Muscle layer of duodenum (tissue), 2 donors: Measurements from ENCODE around the gene CALB2.

ENCODE experiments used
- H3K27ac ChIP-seq: one replicate; pipeline ENCODE4 v1.7.0; 2013; ENCODE audit warnings: mild to moderate bottlenecking, low read length
- H3K27me3 ChIP-seq: one replicate; pipeline ENCODE4 v1.7.0; 2013; ENCODE audit warnings: low read depth, mild to moderate bottlenecking, control low read depth, low read length
- H3K36me3 ChIP-seq, 2 donors: one replicate each; pipeline ENCODE4 v1.7.0; 2013; ENCODE audit warnings: low read length in 2 of 2, control low read depth in 1 of 2, mild to moderate bottlenecking in 1 of 2; ENCODE audit not compliant: insufficient read depth in 2 of 2, control insufficient read depth in 1 of 2
- H3K4me1 ChIP-seq, 2 donors: one replicate each; pipeline ENCODE4 v1.7.0; 2013; ENCODE audit warnings: low read length in 2 of 2, mild to moderate bottlenecking in 2 of 2, control low read depth in 1 of 2, moderate library complexity in 1 of 2; ENCODE audit not compliant: insufficient read depth in 2 of 2, control insufficient read depth in 1 of 2
- H3K4me3 ChIP-seq, 2 donors: one replicate each; pipeline ENCODE4 v1.7.0; 2013; ENCODE audit warnings: low read length in 2 of 2, low read depth in 1 of 2, mild to moderate bottlenecking in 1 of 2
- H3K9me3 ChIP-seq, 2 donors: one replicate each; pipeline ENCODE4 v1.7.0; 2013; ENCODE audit warnings: low read length in 2 of 2, control low read depth in 1 of 2, mild to moderate bottlenecking in 1 of 2; ENCODE audit not compliant: control insufficient read depth in 1 of 2
- donor health status: healthy.

The CALB2 gene

GRCh38 chr16:71413341-71413740, 54.8 kb downstream of the CALB2 start:
- H3K4me1 ChIP-seq = peaks cover 0 to 7% of the 10 kb centered on the region in 2 donors
- no peak overlapping the region for H3K4me3 ChIP-seq
- no peaks in the 10 kb centered on the region for H3K36me3 ChIP-seq
- no peaks in the 10 kb centered on the region for H3K9me3 ChIP-seq
- no peaks in the 10 kb centered on the region for H3K27me3 ChIP-seq
- no peak overlapping the region for H3K27ac ChIP-seq

GRCh38 chr16:71414038-71414437, 55.5 kb downstream of the CALB2 start:
- Histone ChIP-seq H3K4me1 (peaks cover 0 to 7% of the 10 kb centered on the region in 2 donors), H3K36me3 (no peaks in the 10 kb centered on the region), H3K27me3 (no peaks in the 10 kb centered on the region), H3K27ac (no peak overlapping the region), H3K9me3 (no peaks in the 10 kb centered on the region), H3K4me3 (no peak overlapping the region)

- no peak overlapping the region for H3K27ac ChIP-seq
- no peak overlapping the region for H3K4me3 ChIP-seq
- H3K36me3 ChIP-seq = no peaks in the 10 kb centered on the region
- H3K4me1 ChIP-seq = no peaks in the 10 kb centered on the region
- peaks cover 0 to 3% of the 10 kb centered on the region in 2 donors for H3K9me3 ChIP-seq
- H3K27me3 ChIP-seq = peaks cover 4% of the 10 kb centered on the region
Observed at GRCh38 chr16:71421911-71422310, 63.4 kb downstream of the CALB2 start.

GRCh38 chr16:71423016-71423415, 64.5 kb downstream of the CALB2 start:
- Histone ChIP-seq H3K4me3 (no peak overlapping the region), H3K27ac (no peak overlapping the region), H3K36me3 (no peaks in the 10 kb centered on the region), H3K9me3 (peaks cover 0 to 3% of the 10 kb centered on the region in 2 donors), H3K27me3 (peaks cover 7% of the 10 kb centered on the region), H3K4me1 (no peaks in the 10 kb centered on the region)

- Histone ChIP-seq H3K27ac (no peak overlapping the region), H3K36me3 (no peaks in the 10 kb centered on the region), H3K4me1 (no peaks in the 10 kb centered on the region), H3K27me3 (peaks cover 7% of the 10 kb centered on the region), H3K4me3 (no peak overlapping the region), H3K9me3 (peaks cover 3 to 5% of the 10 kb centered on the region in 2 donors)
Observed at GRCh38 chr16:71423865-71424264, 65.3 kb downstream of the CALB2 start.

- no peaks in the 10 kb centered on the region for H3K36me3 ChIP-seq
- no peak overlapping the region for H3K27ac ChIP-seq
- no peaks in the 10 kb centered on the region for H3K4me1 ChIP-seq
- peaks cover 7% of the 10 kb centered on the region for H3K27me3 ChIP-seq
- H3K9me3 ChIP-seq = peaks cover 3 to 6% of the 10 kb centered on the region in 2 donors
- H3K4me3 ChIP-seq = no peak overlapping the region
Observed at GRCh38 chr16:71424626-71425025, 66.1 kb downstream of the CALB2 start.

- no peaks in the 10 kb centered on the region for H3K36me3 ChIP-seq
- peaks cover 7% of the 10 kb centered on the region for H3K27me3 ChIP-seq
- H3K9me3 ChIP-seq = peaks cover 2 to 6% of the 10 kb centered on the region in 2 donors
- H3K4me1 ChIP-seq = no peaks in the 10 kb centered on the region
- no peak overlapping the region for H3K4me3 ChIP-seq
- no peak overlapping the region for H3K27ac ChIP-seq
Observed at GRCh38 chr16:71425746-71426068, 67.2 kb downstream of the CALB2 start.

GRCh38 chr16:71426069-71426879, 67.8 kb downstream of the CALB2 start:
- H3K27ac ChIP-seq = no peak overlapping the region
- H3K9me3 ChIP-seq = peaks cover 0 to 6% of the 10 kb centered on the region in 2 donors
- peaks cover 7% of the 10 kb centered on the region for H3K27me3 ChIP-seq
- no peak overlapping the region for H3K4me3 ChIP-seq
- no peaks in the 10 kb centered on the region for H3K4me1 ChIP-seq
- H3K36me3 ChIP-seq = no peaks in the 10 kb centered on the region

- H3K4me1 ChIP-seq = no peaks in the 10 kb centered on the region
- H3K36me3 ChIP-seq = no peaks in the 10 kb centered on the region
- H3K9me3 ChIP-seq = peaks cover 0 to 6% of the 10 kb centered on the region in 2 donors
- H3K27me3 ChIP-seq = peaks cover 7% of the 10 kb centered on the region
- no peak overlapping the region for H3K27ac ChIP-seq
- no peak overlapping the region for H3K4me3 ChIP-seq
Observed at GRCh38 chr16:71426880-71427615, 68.5 kb downstream of the CALB2 start.

GRCh38 chr16:71428385-71428784, 69.9 kb downstream of the CALB2 start:
- no peaks in the 10 kb centered on the region for H3K4me1 ChIP-seq
- peaks cover 7% of the 10 kb centered on the region for H3K27me3 ChIP-seq
- H3K9me3 ChIP-seq = peaks cover 0 to 6% of the 10 kb centered on the region in 2 donors
- H3K27ac ChIP-seq = no peak overlapping the region
- no peaks in the 10 kb centered on the region for H3K36me3 ChIP-seq
- no peak overlapping the region for H3K4me3 ChIP-seq

GRCh38 chr16:71428883-71429282, 70.4 kb downstream of the CALB2 start:
- Histone ChIP-seq H3K9me3 (peaks cover 0 to 6% of the 10 kb centered on the region in 2 donors), H3K4me3 (no peak overlapping the region), H3K27ac (no peak overlapping the region), H3K36me3 (no peaks in the 10 kb centered on the region), H3K4me1 (no peaks in the 10 kb centered on the region), H3K27me3 (peaks cover 7% of the 10 kb centered on the region)
